Adrenal gland (tissue), 5 donors: ENCODE results near the gene TATDN2.

ENCODE experiments used
- CTCF ChIP-seq, 6 experiments: fragments of 450-650 bp in 4 of 6; fragments of 200-600 bp in 2 of 6; sonication (generic) in 1 of 6; IDR thresholded peaks; 1 replicate in 5 of 6; 2 replicates in 1 of 6; pipeline versions ENCODE4 v1.5.1 to v1.8.0; 2016 to 2021; ENCODE audit warnings: antibody characterized with exemption in 6 of 6, mild to moderate bottlenecking in 2 of 6, moderate library complexity in 1 of 6
- POLR2A ChIP-seq, 2 donors: fragments of 450-650 bp; IDR thresholded peaks; one replicate each; pipeline ENCODE4 v1.6.1; 2017; ENCODE audit warnings: antibody characterized with exemption in 2 of 2, mild to moderate bottlenecking in 2 of 2, moderate library complexity in 1 of 2
- donor health status: DM: no; HTN: no; CAD: no.

GRCh38 chr3:10306156-10306555, 57.9 kb downstream of the TATDN2 start:
- TF ChIP-seq POLR2A (IDR thresholded peaks at IDR 0.05) (no peak), CTCF (IDR thresholded peaks at IDR 0.05) (no peak)
